GM21526 (cell line): ENCODE measurements around the gene CPAMD8.
"Not testable (repeated sequence)": the region's sequence is repeated elsewhere in the genome, so short reads cannot be mapped to it uniquely, and the experiment has no call there.

Experiments
- ATAC-seq: cut with Tn5 transposase; IDR thresholded peaks from one replicate; pipeline ENCODE4 v1.9.1; 2021; ENCODE audit warnings: moderate library complexity; ENCODE audit not compliant: unreplicated experiment, low FRiP score

CPAMD8 gene

DNA sequence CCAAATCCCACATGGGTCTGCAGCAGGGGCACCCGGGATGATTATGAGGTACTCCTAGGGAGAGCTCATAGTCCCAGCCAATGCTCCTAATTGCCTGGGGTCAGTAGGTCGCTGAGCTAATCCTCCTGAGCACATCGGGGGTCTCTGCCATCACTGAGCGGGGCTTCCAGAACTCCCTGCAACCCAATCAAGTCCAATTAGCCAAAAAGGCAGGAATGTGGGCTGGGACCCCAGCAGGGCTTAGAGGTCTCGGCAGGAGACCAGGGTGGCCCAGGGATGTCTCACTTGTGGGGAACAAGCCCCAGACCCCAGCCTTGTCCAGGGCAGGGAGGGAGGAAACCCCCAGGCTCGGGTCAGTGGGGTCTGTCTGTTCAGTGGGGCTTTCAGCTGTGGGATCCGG, 17.1 kb upstream of the CPAMD8 start:
- ATAC-seq = no peak

GRCh38 chr19:17041976-17042375, 15.4 kb upstream of the CPAMD8 start:
- ATAC-seq = no peak

DNA sequence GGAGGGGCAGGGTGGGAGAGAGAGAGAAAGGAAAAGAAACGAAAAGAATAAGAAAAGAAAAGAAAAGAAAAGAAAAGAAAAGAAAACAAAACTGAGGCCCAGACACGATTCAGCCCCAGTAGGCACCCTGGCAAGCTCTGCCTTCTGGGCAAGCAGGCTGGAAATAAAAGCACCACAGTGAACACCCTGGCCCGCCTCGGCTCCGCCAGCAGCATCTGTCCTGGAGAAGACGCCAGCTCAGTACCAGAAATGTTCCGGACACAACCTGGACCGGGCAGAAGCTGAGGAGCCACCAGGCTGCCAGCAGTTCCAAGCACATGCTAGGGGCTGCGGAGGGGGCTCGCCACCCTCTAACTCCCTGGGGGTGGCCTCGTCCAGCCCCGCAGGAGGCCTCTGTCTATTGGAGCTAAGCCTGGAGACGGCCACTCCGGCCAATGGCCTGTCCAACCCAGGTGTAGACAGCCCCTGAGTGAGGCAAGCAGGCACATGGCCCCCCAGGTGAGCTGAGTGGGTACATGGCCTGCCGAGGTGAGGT, 11.4 kb upstream of the CPAMD8 start:
- no peak for ATAC-seq

- no peak for ATAC-seq
These were observed 10.6 kb upstream of the CPAMD8 start for GRCh38 chr19:17037184-17037583.

DNA sequence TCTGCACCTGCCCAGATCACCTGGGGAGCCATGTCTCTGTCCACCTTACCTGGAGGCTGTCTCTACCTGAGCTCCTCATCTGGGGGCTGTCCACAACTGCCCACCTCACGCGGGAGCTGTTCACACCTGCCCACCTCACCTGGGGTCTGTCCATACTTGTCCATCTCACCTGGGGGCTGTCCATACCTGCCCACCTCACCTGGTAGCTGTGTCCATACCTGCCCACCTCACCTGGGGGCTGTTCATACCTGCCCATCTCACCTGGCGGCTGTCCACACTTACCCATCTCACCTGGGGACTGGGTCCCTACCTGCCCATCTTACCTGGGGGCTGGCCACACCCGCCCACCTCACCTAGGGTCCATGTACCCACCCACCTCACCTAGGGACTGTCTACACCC, 10.0 kb upstream of the CPAMD8 start:
- ATAC-seq = no peak

- no peak for ATAC-seq
These were observed 9.3 kb upstream of the CPAMD8 start for GRCh38 chr19:17035842-17036424.

DNA sequence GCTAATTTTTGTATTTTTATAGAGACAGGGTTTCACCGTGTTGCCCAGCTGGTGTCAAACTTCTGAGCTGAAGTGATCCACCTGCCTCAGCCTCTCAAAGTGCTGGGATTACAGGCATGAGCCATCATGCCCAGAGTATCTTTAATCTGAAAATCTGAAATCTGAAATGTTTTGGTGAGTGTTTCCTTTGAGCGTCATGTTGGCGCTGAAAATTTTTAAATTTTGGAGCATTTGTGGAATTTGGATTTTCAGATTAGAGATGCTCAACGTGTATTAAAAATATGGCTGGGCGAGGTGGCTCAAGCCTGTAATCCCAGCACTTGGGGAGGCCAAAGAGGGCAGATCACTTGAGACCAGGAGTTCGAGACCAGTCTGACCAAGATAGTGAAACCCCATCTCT, 5.1 kb upstream of the CPAMD8 start:
- ATAC-seq = no peak

GRCh38 chr19:17027535-17027975, 945 bp upstream of the CPAMD8 start:
- no peak for ATAC-seq

DNA sequence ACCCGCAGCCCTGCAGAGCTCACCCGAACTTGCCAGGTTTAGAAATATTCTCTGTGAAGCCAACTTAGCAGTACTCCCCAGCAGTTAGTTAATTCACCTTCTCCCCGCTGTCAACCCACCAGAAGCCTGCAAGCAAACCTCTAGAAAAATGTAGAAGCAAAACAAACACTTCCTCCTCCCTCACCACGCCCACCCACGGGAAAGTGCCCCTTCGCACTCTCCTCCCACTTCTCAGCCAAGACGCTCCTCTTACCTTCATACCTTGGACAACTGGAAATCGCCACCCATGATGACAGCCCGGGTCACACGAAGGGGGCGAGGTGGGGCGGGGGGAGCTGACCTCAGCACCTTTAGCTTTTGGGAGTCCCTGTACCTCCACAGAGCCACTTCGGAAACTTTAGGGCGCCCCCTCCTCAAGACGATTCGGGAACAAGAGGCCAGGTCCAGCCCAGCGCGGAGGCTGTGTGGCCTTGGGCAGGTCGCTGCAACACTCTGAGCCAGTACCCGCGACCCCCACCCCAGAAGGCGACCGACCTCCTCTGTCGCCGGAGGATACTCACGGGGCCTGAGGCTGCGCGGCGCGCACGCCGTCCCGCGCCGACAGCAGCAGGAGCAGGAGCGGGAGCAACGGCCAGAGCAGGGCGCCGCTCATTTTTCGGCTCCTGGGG, 485 bp downstream of the CPAMD8 start:
- ATAC-seq = no peak

- ATAC-seq = no peak
These were observed 1.2 kb downstream of the CPAMD8 start for GRCh38 chr19:17025361-17025760.

- not testable (repeated sequence) for ATAC-seq
These were observed 1.7 kb downstream of the CPAMD8 start for GRCh38 chr19:17024941-17025340.

GRCh38 chr19:17023805-17024204, 2.8 kb downstream of the CPAMD8 start:
- no peak for ATAC-seq

DNA sequence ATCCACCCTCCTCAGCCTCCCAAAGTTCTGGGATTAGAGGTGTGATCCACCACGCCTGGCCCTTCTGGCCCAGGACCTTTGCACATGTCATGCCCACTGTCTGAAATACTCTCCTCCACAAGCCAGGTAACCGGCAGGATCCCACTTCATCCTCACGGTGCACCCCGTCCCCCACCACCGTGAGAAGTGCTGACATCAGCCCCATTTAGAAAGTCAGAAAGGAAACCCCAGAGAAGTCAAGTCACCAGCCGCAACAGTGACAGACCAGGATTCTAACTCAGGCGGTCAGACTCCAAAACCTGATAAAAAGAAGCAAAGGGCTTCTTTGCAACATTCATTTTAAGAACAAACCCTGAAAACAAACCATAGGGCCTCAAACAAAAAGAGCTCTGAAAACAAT, 3.9 kb downstream of the CPAMD8 start:
- ATAC-seq = no peak

- no peak for ATAC-seq
These were observed 4.6 kb downstream of the CPAMD8 start for GRCh38 chr19:17021793-17022590.

- no peak for ATAC-seq
These were observed 5.3 kb downstream of the CPAMD8 start for GRCh38 chr19:17021328-17021727.

DNA sequence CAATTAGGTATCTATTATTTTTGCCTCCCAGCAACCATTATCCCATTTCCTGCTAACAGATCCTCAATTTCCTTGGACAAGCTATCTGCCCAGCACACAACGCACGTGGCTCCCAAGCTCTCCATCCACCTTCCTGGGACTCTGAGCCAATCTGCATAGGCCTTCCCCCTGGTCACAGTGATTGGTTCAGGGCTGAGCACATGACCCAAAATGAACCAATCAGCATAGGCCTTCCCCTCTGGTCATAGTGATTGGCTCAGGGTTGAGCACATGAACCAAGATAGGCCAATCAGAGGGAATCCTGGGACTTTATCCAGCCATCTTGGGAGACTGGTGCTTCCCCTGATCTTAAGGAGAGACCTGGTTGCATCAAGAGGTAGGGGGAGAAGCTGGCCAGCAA, 5.8 kb downstream of the CPAMD8 start:
- no peak for ATAC-seq

GRCh38 chr19:17020385-17020784, 6.2 kb downstream of the CPAMD8 start:
- ATAC-seq = no peak

DNA sequence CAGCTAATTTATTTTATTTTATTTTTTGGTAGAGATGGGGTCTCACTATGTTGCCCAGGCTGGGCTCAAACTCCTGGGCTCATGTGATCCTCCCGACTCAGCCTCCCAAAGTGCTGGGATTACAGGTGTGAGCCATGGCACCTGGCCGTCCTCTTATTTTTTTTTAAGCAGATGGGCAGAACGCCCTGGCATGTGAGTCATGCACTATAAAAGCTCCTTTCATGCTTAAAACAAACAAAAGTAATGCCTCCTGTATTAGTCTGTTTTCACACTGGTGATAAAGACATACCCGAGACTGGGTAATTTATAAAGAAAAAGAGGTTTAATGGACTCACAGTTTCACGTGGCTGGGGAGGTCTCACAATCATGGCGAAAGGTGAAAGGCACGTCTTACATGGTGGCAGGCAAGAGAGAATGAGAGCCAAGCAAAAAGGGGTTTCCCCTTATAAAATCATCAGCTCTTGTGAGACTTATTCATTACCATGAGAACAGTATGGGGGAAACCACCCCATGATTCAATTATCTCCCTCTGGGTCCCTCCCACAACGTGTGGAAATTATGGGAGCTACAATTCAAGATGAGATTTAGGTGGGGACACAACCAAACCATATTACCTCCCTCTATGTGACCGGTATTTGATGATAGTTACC, 12.3 kb downstream of the CPAMD8 start:
- not testable (repeated sequence) for ATAC-seq

GRCh38 chr19:17011485-17011884, 15.1 kb downstream of the CPAMD8 start:
- no peak for ATAC-seq

GRCh38 chr19:17006579-17006978, 20.0 kb downstream of the CPAMD8 start:
- no peak for ATAC-seq

DNA sequence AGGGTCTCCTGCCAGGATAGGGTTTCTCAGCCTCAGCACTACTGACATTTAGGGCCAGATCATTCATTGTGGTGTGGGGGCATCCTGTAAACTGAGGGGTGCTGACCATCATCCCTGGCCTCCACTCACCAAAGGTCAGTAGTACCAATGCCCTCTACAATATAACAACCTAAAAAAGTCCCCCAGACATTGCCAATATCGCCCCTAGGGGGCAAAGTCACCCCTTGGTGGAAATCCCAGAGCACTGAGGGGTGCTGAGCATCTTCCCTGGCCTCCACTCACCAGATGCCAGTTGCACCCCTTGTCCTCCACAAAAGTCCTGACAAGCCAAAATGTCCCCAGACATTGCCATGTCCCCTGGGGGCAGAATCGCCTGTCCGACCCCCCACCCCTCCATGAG, 21.6 kb downstream of the CPAMD8 start:
- no peak for ATAC-seq
